HG02852 (cell line): ENCODE measurements around the gene PLCXD1.
"Not testable (repeated sequence)": the region's sequence is repeated elsewhere in the genome, so short reads cannot be mapped to it uniquely, and the experiment has no call there.

Experiments used
- ATAC-seq: cut with Tn5 transposase; IDR thresholded peaks from one replicate; pipeline ENCODE4 v1.9.1; 2021; ENCODE audit warnings: mild to moderate bottlenecking, moderate library complexity; ENCODE audit not compliant: unreplicated experiment

Gene PLCXD1

DNA sequence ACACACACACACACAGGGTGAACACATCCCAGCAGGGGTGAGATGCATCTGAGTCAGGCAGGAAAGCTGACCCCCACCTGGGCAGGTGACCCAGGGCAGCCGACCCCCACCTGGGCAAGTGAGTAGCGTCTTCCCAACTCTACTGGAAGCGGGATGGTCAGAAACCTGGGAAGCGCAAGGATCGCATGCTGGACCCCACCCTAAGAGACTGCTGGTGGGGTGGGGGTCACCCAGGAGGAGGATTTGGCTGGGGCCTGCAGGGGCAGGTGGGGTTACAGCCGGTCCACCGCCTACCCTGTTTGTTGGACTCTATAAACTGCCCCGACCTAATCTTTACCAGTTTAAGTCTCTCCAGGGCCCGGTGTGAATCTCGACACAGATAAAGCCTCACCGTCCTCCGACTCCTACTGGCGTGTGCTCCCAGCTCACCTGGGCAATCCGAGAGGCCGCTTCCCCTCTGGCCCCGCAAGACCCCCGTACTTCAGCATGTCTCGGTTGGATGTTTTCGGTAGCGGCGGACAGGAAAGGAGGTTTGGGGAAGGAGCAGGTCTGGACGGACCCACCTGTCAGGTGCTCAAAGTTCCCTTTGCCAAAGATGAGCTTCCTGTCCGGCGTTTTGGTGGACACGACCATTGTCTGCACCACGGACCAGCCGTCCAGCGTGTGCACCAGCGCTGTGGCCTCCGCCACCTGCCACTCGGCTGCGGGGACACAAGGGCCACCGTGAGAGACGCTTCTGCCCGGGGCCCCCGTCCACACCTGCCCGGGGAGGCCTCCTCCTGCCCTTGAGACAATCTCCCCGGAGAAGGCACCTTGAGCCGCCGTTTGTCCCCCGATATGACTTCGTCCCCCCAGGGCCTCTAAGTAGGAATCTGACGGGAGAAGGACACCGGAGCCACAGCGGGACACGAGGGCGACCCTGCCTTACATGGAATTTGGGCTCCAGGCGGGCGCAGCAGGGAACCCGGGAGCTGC lies 35.5 kb downstream of the PLCXD1 start:
- ATAC-seq: no peak

GRCh38 chrX:317424-318067 lies 36.4 kb downstream of the PLCXD1 start:
- no peak for ATAC-seq

DNA sequence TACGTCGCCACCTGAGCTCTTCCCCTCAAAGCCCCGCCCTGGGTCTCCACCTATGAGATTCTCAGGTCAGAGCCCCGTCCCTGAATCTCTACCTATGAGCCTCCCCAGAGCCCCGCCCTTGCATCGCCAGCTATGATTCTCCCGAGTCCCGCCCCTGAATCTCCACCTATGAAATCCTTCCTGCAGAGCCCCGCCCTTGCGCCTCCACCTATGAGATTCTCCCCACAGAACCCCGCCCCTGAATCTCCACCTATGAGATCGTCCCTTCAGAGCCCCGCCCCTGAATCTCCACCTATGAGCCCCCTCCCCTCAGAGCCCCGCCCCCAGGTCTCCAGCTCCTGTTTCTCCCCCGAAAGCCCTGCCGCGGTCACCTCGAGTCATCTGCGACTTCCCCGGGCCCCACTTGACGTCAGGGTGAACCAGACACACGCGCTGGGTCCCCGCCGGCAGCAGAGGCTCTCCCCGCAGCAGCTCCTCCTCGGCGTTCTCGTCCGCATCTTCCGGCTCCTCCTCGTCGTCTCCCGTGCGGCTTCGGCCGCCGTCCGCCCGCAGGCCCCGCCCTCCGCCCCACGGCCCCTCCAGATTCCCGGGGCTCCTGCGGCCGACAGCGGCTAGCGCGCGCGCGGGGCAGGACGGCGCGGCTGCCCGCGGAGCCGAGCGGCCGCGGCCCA lies 37.0 kb downstream of the PLCXD1 start:
- ATAC-seq: peak; percentile 58

GRCh38 chrX:318739-319578 lies 37.8 kb downstream of the PLCXD1 start, which contains the start of gene GTPBP6:
Gene GTPBP6 (minus strand): TSS chrX:318796. CDS start chrX:318787, 9 bp downstream.
- peak; percentile 73 for ATAC-seq

- no peak for ATAC-seq
These were observed 38.5 kb downstream of the PLCXD1 start for GRCh38 chrX:319579-320125.

- no peak for ATAC-seq
These were observed 39.1 kb downstream of the PLCXD1 start for GRCh38 chrX:320126-320783.

- ATAC-seq: no peak
These were observed 42.8 kb downstream of the PLCXD1 start for GRCh38 chrX:323721-324628.

DNA sequence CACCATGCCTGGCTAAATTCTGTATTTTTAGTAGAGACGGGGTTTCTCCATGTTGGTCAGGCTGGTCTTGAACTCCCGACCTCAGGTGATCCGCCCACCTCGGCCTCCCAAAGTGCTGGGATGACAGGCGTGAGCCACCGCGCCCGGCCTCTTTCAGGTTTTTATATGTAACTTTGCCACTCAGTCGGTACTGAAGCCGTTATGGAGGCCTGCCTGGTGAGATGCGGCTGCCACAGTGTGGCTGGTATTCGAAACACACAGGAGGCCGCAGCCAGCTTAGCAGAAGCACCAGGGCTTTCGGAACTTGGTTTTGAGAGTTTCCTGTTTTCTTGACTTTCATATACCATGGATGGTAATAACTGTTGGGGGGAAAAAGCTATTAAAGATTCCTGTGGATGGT lies 43.5 kb downstream of the PLCXD1 start:
- ATAC-seq: not testable (repeated sequence)

- no peak for ATAC-seq
These were observed 46.5 kb downstream of the PLCXD1 start for GRCh38 chrX:327660-328126.

- no peak for ATAC-seq
These were observed 48.2 kb downstream of the PLCXD1 start for GRCh38 chrX:329291-329910.

- ATAC-seq: not testable (repeated sequence)
These were observed 49.1 kb downstream of the PLCXD1 start for GRCh38 chrX:330141-330725.

DNA sequence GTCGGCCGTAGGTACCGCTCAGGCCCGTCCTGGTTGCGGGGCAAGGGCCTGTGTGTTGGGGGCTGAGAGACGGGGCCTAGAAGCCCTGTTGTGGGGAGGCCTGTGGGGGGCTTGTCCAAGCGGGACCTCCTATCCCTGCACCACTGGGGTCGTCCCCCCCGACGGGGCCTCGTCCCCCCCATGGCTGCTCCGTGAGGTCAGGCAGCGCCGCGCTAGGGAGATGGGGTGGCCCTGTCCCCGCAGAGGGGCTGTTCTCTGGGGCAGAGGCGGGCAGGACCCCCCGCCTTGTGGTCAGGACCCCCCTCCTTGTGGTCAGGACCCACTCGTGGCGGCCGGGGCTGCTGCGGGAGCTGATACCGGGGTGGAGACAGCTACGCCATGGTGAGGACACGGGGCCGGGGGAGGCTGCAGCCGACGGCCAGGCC lies 49.6 kb downstream of the PLCXD1 start:
- no peak for ATAC-seq

DNA sequence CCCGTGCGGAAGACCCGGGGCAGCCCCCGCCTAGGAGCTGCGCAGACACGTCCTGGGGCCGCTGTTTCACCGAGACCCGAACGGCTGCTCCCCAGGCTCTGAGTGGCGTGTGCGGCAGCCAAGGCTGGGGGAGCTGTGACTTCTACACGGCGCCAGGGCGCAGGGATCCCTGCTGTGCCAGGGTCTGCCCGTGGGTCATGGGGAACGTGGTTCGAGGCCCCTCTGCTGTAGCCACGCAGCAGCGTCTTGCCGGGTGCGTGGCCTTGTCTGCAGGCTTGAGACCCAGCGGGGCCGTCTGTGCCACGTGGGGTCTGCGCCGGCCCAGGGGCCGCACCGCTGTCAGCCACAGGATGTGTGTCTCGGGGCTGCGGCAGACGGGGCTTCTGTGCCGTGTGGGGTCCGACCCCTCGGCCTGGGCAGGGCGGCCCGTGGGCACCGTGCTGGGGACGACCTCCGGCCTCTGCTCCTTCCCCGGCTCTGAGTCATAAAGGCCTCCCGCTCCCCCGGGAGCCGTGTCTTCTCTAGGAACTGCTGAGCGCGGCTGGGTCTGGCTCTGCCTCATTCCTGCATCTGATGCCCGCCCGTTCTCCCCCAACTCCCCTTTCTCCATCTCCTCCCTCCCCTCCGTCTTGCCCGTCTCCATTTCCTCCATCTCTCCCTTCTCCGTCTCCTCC lies 50.1 kb downstream of the PLCXD1 start:
- no peak for ATAC-seq

- ATAC-seq: no peak
These were observed 50.8 kb downstream of the PLCXD1 start for GRCh38 chrX:331825-332495.

- ATAC-seq: no peak
These were observed 51.3 kb downstream of the PLCXD1 start for GRCh38 chrX:332496-332860.

DNA sequence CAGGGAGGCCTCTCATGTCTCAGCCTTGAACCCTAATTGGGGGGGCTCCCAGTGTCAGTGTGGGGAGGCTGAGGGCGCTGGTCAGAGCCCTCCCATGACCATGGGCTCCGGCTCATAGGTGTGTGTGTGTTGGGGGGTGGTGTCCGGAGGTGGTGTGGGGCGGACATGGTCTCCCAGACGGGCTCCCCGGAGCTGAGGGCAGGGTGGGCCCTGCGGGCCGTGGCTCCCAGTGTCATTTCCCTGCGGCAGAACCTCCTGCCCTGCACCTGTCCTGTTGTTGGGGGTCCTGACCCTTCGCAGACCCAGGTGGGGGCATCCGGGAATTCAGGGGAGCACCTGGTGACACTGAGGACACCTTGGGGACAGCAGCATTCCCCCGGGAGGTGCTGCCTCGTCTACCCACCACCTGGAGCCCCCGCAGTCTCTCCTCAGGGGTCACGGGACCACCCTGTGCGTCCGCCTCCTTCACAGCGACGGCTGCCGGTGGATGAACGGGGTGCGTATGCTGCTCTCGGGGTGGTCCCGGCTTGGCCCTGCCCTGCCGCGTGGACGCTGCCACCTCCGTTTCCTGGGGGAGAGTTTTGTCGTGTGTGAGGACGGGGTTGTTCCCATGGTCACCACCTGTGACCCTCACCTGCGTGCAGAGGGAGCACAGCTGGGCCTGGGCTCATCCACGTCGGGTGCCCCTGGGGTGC lies 51.9 kb downstream of the PLCXD1 start:
- no peak for ATAC-seq
